ENCODE data around the gene CYTH1.

DNA sequence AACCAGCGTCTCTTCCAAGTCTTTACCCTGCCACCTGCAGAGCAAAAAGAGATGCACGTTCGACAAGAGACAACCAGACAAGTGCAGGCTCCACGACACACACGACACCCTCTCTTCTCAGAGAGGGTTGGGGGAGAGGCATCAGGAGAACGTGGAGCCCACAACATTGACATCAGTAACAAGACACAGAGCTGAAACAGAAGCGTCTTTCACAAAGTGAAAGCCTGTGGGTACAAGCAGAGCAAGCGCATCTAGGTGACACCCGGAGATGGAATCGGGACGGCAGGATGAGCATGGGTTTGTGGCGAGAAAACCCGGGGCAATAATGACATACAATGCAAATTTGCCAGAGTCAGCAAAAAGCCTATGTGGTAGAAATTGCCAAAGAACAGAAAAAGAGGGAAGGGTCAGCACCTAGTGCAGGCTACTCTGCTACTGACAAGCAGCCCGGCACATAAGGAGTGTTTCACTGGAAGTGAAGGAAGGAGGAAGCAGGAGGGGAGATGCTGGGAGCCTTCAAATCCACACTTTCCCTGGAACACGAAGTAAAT is 89.5 kb downstream of the CYTH1 start:
- TF ChIP-seq TAF1 (IDR thresholded peaks at IDR 0.05; ENCODE audit: low read depth) (no peak), CREB1 (IDR thresholded peaks at IDR 0.05; ENCODE audit: low read depth) (no peak)

Measured in Ishikawa (cell line).